Endothelial cell of umbilical vein (primary cell): Measurements from ENCODE around the gene ACSBG1. TPM values are rescaled to one million over a fixed set of nuclear protein-coding genes. Genes with fewer than 3 reads are reported as not detected.

ENCODE experiments used
- BruUV-seq: library from RNA; stranded (reverse); fragments of 400-500 nt; replicated peaks from 2 replicates; lab custom pipeline; 2021; lab: Mats Ljungman, UMichigan
- CTCF ChIA-PET: fragments of 300-600, 350-600 bp; sonication (Branson Sonifier 250); formaldehyde crosslinking; loops from one replicate; lab custom pipeline; 2021; ENCODE audit warnings: antibody characterized with exemption, inconsistent platforms; lab: Charles Lee
- POLR2A ChIA-PET: fragments of 300-600, 350-600 bp; sonication (Branson Sonifier 250); formaldehyde crosslinking; loops from one replicate; lab custom pipeline; 2021; ENCODE audit warnings: antibody characterized with exemption, inconsistent platforms; lab: Charles Lee
- DNase-seq: peaks from one replicate; pipeline ENCODE4 v3.0.0-alpha.2; 2011; ENCODE audit warnings: low read depth, low spot score
- FAIRE-seq: peaks from 2 replicates; lab custom pipeline; 2011; peaks lifted over from hg19 to GRCh38; lab: Jason Lieb, UNC
- H2AFZ ChIP-seq: 2 replicates; pipeline ENCODE4 v1.6.0; 2012; ENCODE audit warnings: low read depth, low read length, control low read depth, inconsistent platforms
- H3K27ac ChIP-seq: 2 replicates; pipeline ENCODE4 v1.5.1; 2011; ENCODE audit warnings: low read depth, mild to moderate bottlenecking, control low read depth, low read length, moderate library complexity; ENCODE audit not compliant: insufficient read depth
- H3K27me3 ChIP-seq, 2 experiments: 2 replicates each; pipeline versions ENCODE4 v1.6.0 to v1.6.1; 2011; ENCODE audit warnings: low read length in 2 of 2, mixed read lengths in 1 of 2; ENCODE audit not compliant: control insufficient read depth in 2 of 2, insufficient read depth in 2 of 2
- H3K36me3 ChIP-seq, 2 experiments: 2 replicates in 1 of 2; 3 replicates in 1 of 2; pipeline ENCODE4 v1.5.1; 2011; ENCODE audit warnings: low read length in 2 of 2, mild to moderate bottlenecking in 1 of 2, moderate library complexity in 1 of 2; ENCODE audit not compliant: control insufficient read depth in 2 of 2, insufficient read depth in 2 of 2; ENCODE audit errors: extremely low read depth in 1 of 2
- H3K4me1 ChIP-seq: 3 replicates; pipeline ENCODE4 v1.5.1; 2011; ENCODE audit warnings: mild to moderate bottlenecking, low read length; ENCODE audit not compliant: control insufficient read depth, insufficient read depth; ENCODE audit errors: extremely low read depth
- H3K4me2 ChIP-seq: 2 replicates; pipeline ENCODE4 v1.6.1; 2011; ENCODE audit warnings: low read length, control low read depth, mixed read lengths; ENCODE audit not compliant: insufficient read depth
- H3K4me3 ChIP-seq, 3 experiments: fragments of 200-600 bp in 1 of 3; sonication (generic), shearing (Covaris generic) in 1 of 3; replicated peaks in 1 of 3; 2 replicates each; pipeline ENCODE4 v1.5.1; 2011 to 2016; ENCODE audit warnings: control low read depth in 3 of 3, low read length in 3 of 3, mild to moderate bottlenecking in 2 of 3, inconsistent platforms in 1 of 3, low read depth in 1 of 3, moderate library complexity in 1 of 3; ENCODE audit not compliant: insufficient read depth in 1 of 3
- H3K79me2 ChIP-seq: 2 replicates; pipeline ENCODE4 v1.6.0; 2012; ENCODE audit warnings: low read length, inconsistent platforms; ENCODE audit not compliant: control insufficient read depth, insufficient read depth
- H3K9ac ChIP-seq: replicated peaks from 2 replicates; pipeline ENCODE3; 2011; ENCODE audit warnings: low read length, control low read depth; ENCODE audit not compliant: insufficient read depth; ENCODE audit errors: extremely low read depth
- H3K9me1 ChIP-seq: replicated peaks from 3 replicates; pipeline ENCODE4 v1.6.0; 2011; ENCODE audit warnings: mild to moderate bottlenecking, low read length; ENCODE audit not compliant: control insufficient read depth, insufficient read depth; ENCODE audit errors: extremely low read depth
- H3K9me3 ChIP-seq: replicated peaks from 2 replicates; pipeline ENCODE4 v1.5.1; 2012; ENCODE audit warnings: low read length, inconsistent platforms; ENCODE audit not compliant: control insufficient read depth, insufficient read depth
- H4K20me1 ChIP-seq: replicated peaks from 2 replicates; pipeline ENCODE3; 2011; ENCODE audit warnings: mild to moderate bottlenecking, low read length; ENCODE audit not compliant: control insufficient read depth, insufficient read depth; ENCODE audit errors: extremely low read depth
- EZH2 ChIP-seq: IDR thresholded peaks from 2 replicates; pipeline ENCODE4 v1.6.1; 2012; ENCODE audit warnings: borderline replicate concordance, low read depth, mild to moderate bottlenecking, moderate library complexity, low read length, inconsistent platforms; ENCODE audit not compliant: severe bottlenecking
- FOS ChIP-seq: IDR thresholded peaks from 2 replicates; pipeline ENCODE4 v1.6.1; 2011; ENCODE audit warnings: mild to moderate bottlenecking, low read length, moderate library complexity, borderline replicate concordance; ENCODE audit not compliant: insufficient read depth
- GATA2 ChIP-seq: IDR thresholded peaks from 2 replicates; pipeline ENCODE4 v1.7.0; 2011; ENCODE audit warnings: low read depth, mild to moderate bottlenecking, moderate library complexity, mixed read lengths, low read length; ENCODE audit not compliant: insufficient read length, insufficient read depth
- JUN ChIP-seq: IDR thresholded peaks from 2 replicates; pipeline ENCODE4 v1.6.1; 2011; ENCODE audit warnings: borderline replicate concordance, low read depth; ENCODE audit not compliant: insufficient read length, insufficient read depth
- MYC ChIP-seq: IDR thresholded peaks from one replicate; pipeline ENCODE4 v1.6.1; 2011; ENCODE audit warnings: mild to moderate bottlenecking, low read depth, low read length
- POLR2A ChIP-seq: IDR thresholded peaks from 2 replicates; pipeline ENCODE4 v1.6.1; 2012; ENCODE audit warnings: low read depth, mild to moderate bottlenecking, control low read depth, low read length
- POLR2AphosphoS5 ChIP-seq: IDR thresholded peaks from 2 replicates; pipeline ENCODE4 v1.6.1; 2012; ENCODE audit warnings: low read depth, mild to moderate bottlenecking, control low read depth, low read length, moderate library complexity; ENCODE audit not compliant: insufficient read depth
- dilution Hi-C: fragments of 300-500 bp; cut with MboI; formaldehyde crosslinking; loops from one replicate; pipeline ENCODE4 v1.15.0; 2019; ENCODE audit warnings: low sequenced_read_pairs; ENCODE audit not compliant: extremely low pct_ligation_motif_present
- intact Hi-C: fragments of 100-400 bp; cut with micrococcal nuclease; formaldehyde crosslinking; loops from one replicate; pipeline ENCODE4 v1.10.0; 2022
- polyA plus RNA-seq, 4 experiments: library from polyadenylated mRNA; depleted of rRNA in 3 of 4; stranded (reverse) in 3 of 4; unstranded in 1 of 4; fragments of >200 nt; gene quantifications; 2 replicates each; pipeline versions ENCODE4 v1.2.1 to v1.2.3, GENCODE V29; 2011 to 2012; ENCODE audit warnings: missing spikeins in 1 of 4
- total RNA-seq: library from RNA; stranded (reverse); gene quantifications from 2 replicates; pipeline ENCODE4 v1.2.3, GENCODE V29; 2021
- TF ChIP-seq, protein P1 (sequence below): IDR thresholded peaks from 2 replicates; pipeline ENCODE4 v1.6.1; 2011; ENCODE audit not compliant: insufficient read depth, insufficient read length
- TF ChIP-seq, protein P2 (sequence below), 2 donors: IDR thresholded peaks; 1 replicate in 1 of 2; 2 replicates in 1 of 2; pipeline ENCODE4 v1.5.1; 2011; ENCODE audit warnings: low read length in 2 of 2, mild to moderate bottlenecking in 2 of 2, moderate library complexity in 2 of 2, control low read depth in 1 of 2, inconsistent platforms in 1 of 2, low read depth in 1 of 2; ENCODE audit not compliant: insufficient read depth in 1 of 2; ENCODE audit errors: extremely low read depth in 1 of 2

ACSBG1 gene
- total and polyA plus RNA-seq, 2 donors (not counting 3 experiments of a cell fraction or from before 2014, with no cell fraction given), result not detected

DNA sequence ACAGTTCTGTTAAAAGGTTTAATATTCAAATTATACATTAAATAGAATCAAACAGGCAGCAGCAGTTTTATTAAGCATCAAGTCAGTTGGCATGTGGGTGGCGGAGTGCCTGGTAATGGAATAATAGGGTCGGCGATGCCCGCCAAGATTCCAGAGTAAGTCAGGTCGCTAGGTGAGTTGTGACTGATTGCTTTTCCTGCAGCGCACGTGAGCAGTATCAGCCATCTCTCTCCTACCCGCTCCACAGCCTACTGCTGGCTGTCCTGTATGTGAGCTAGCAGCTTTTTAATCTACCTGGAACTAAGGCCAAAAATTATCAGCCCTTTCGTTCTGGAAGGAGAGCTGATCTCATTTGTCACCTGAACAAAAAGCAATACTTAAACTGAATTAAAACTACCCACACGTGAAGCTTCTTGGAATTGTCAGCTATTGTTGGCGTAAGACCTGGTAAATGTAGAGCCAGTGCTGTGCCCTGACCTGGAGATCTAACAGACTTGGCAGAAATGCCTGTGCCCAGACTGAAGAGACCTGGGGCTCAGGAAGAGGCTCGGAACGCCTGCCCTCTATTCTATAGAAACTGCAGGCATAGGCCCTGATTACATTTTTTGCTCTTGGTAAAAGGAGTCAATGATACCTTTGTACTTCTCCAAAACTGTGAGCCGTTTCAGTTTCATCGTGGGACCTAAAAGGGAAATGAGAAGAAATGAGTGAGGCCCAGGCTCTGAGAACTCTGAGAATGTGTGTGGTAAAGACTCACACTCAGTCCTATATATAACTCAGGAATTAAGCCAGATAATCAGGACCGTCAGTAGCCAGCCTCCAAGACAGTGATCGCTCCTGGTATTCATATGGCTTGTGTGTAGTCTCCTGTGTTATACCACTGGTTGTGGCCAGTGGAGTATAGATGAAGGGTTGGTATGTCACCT lies 63.3 kb downstream of the ACSBG1 start:
- Histone ChIP-seq H3K27ac (no peak overlapping the region), H3K4me2 (no peak overlapping the region), H3K4me1 (no peaks in the 10 kb centered on the region), H4K20me1 (no peaks in the 10 kb centered on the region), H3K36me3 (peaks cover 3 to 5% of the 10 kb centered on the region in 2 experiments), H3K9me3 (no peaks in the 10 kb centered on the region), H3K79me2 (no peaks in the 10 kb centered on the region), H2AFZ (no peak overlapping the region), H3K4me3 (no peak overlapping the region), H3K9me1 (no peaks in the 10 kb centered on the region), H3K9ac (no peak overlapping the region), H3K27me3 (no peaks in the 10 kb centered on the region)
- DNase-seq, result no peak
- intact Hi-C loops, result no loop called here
- no peak for FAIRE-seq
- ChIA-PET CTCF (interaction anchor here (0.8 to 1.3 kb wide), 3 partner anchors 25 to 71 kb away, joined by 3 to 4 read pairs (median 3); no protein-coding TSS in a partner anchor), POLR2A (no interaction called here)
- no TSS peak for BruUV-seq
- dilution Hi-C loops, result no loop called here
- TF ChIP-seq, protein P1, sequence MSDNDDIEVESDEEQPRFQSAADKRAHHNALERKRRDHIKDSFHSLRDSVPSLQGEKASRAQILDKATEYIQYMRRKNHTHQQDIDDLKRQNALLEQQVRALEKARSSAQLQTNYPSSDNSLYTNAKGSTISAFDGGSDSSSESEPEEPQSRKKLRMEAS, result no peak
- TF ChIP-seq GATA2, result no peak
- TF ChIP-seq MYC, result no peak
- no peak for TF ChIP-seq POLR2A
- no peak for TF ChIP-seq JUN
- TF ChIP-seq, protein P2, sequence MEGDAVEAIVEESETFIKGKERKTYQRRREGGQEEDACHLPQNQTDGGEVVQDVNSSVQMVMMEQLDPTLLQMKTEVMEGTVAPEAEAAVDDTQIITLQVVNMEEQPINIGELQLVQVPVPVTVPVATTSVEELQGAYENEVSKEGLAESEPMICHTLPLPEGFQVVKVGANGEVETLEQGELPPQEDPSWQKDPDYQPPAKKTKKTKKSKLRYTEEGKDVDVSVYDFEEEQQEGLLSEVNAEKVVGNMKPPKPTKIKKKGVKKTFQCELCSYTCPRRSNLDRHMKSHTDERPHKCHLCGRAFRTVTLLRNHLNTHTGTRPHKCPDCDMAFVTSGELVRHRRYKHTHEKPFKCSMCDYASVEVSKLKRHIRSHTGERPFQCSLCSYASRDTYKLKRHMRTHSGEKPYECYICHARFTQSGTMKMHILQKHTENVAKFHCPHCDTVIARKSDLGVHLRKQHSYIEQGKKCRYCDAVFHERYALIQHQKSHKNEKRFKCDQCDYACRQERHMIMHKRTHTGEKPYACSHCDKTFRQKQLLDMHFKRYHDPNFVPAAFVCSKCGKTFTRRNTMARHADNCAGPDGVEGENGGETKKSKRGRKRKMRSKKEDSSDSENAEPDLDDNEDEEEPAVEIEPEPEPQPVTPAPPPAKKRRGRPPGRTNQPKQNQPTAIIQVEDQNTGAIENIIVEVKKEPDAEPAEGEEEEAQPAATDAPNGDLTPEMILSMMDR (IDR thresholded peaks at IDR 0.05; ENCODE audit: extremely low read depth in 1 of 2, insufficient read depth in 1 of 2, low read depth in 1 of 2, low read length in 2 of 2), result no peak
- TF ChIP-seq POLR2AphosphoS5, result no peak
- TF ChIP-seq FOS, result no peak
- TF ChIP-seq EZH2, result no peak
